Neuronal stem cell (in vitro differentiated cells): ENCODE measurements around the gene RNGTT. TPM values are rescaled to one million over a fixed set of nuclear protein-coding genes. Genes with fewer than 3 reads are reported as not detected.

Source experiments
- DNase-seq: peaks from one replicate; pipeline ENCODE4 v3.0.0-alpha.2; 2013; ENCODE audit warnings: low spot score
- H2AFZ ChIP-seq: one replicate; pipeline ENCODE4 v1.6.1; 2013; ENCODE audit warnings: mild to moderate bottlenecking, low read length, inconsistent platforms
- H2AK5ac ChIP-seq: 2 replicates; pipeline ENCODE4 v1.6.1; 2013; ENCODE audit warnings: low read depth, mild to moderate bottlenecking, inconsistent platforms, low read length, moderate library complexity, mixed read lengths
- H2BK120ac ChIP-seq: 2 replicates; pipeline ENCODE4 v1.6.1; 2013; ENCODE audit warnings: low read depth, mild to moderate bottlenecking, inconsistent platforms, low read length, moderate library complexity, mixed read lengths
- H2BK12ac ChIP-seq: one replicate; pipeline ENCODE4 v1.6.1; 2013; ENCODE audit warnings: low read length, inconsistent platforms
- H2BK15ac ChIP-seq: 2 replicates; pipeline ENCODE4 v1.6.1; 2013; ENCODE audit warnings: mild to moderate bottlenecking, low read length, inconsistent platforms, mixed read lengths
- H2BK5ac ChIP-seq: one replicate; pipeline ENCODE4 v1.6.1; 2013; ENCODE audit warnings: inconsistent platforms, mild to moderate bottlenecking, low read length, moderate library complexity
- H3K14ac ChIP-seq: one replicate; pipeline ENCODE4 v1.6.1; 2013; ENCODE audit warnings: low read length, inconsistent platforms
- H3K18ac ChIP-seq: 2 replicates; pipeline ENCODE4 v1.6.1; 2013; ENCODE audit warnings: low read length, inconsistent platforms
- H3K23ac ChIP-seq: 2 replicates; pipeline ENCODE4 v1.6.1; 2013; ENCODE audit warnings: low read depth, mild to moderate bottlenecking, mixed read lengths, low read length, inconsistent platforms; ENCODE audit not compliant: poor library complexity
- H3K27ac ChIP-seq: replicated peaks from 3 replicates; pipeline ENCODE4 v1.5.1; 2013; ENCODE audit warnings: low read length, inconsistent platforms
- H3K27me3 ChIP-seq, 3 experiments: 2 replicates each; pipeline ENCODE4 v1.6.1; 2013; ENCODE audit warnings: low read length in 3 of 3, mild to moderate bottlenecking in 2 of 3, inconsistent platforms in 1 of 3, low read depth in 1 of 3, mixed read lengths in 1 of 3, moderate library complexity in 1 of 3; ENCODE audit not compliant: control insufficient read depth in 3 of 3, insufficient read depth in 3 of 3
- H3K36me3 ChIP-seq, 2 donors: replicated peaks in 1 of 2; 2 replicates each; pipeline ENCODE4 v1.6.1; 2013; ENCODE audit warnings: low read length in 2 of 2; ENCODE audit not compliant: control insufficient read depth in 2 of 2, insufficient read depth in 2 of 2
- H3K4ac ChIP-seq: 2 replicates; pipeline ENCODE4 v1.6.1; 2013; ENCODE audit warnings: inconsistent platforms, mild to moderate bottlenecking, low read length, moderate library complexity
- H3K4me1 ChIP-seq, 2 donors: 1 replicate in 1 of 2; 2 replicates in 1 of 2; pipeline ENCODE4 v1.6.1; 2013; ENCODE audit warnings: low read length in 2 of 2, low read depth in 1 of 2; ENCODE audit not compliant: control insufficient read depth in 2 of 2, insufficient read depth in 1 of 2
- H3K4me2 ChIP-seq: one replicate; pipeline ENCODE4 v1.6.1; 2013; ENCODE audit warnings: mild to moderate bottlenecking, low read length, inconsistent platforms; ENCODE audit not compliant: insufficient read depth, poor library complexity, severe bottlenecking
- H3K4me3 ChIP-seq, 2 donors: 2 replicates each; pipeline ENCODE4 v1.5.1; 2013; ENCODE audit warnings: low read length in 2 of 2, mild to moderate bottlenecking in 2 of 2, inconsistent platforms in 1 of 2, moderate library complexity in 1 of 2
- H3K79me1 ChIP-seq: one replicate; pipeline ENCODE4 v1.6.1; 2013; ENCODE audit warnings: low read depth, mild to moderate bottlenecking, inconsistent platforms, low read length, moderate library complexity
- H3K9ac ChIP-seq: one replicate; pipeline ENCODE4 v1.6.1; 2013; ENCODE audit warnings: mild to moderate bottlenecking, low read depth, low read length, inconsistent platforms; ENCODE audit not compliant: poor library complexity
- H3K9me3 ChIP-seq, 2 donors: replicated peaks in 1 of 2; 2 replicates each; pipeline versions ENCODE3 to v1.6.1; 2013; ENCODE audit warnings: low read length in 2 of 2, mild to moderate bottlenecking in 2 of 2, inconsistent platforms in 1 of 2, low read depth in 1 of 2, mixed read lengths in 1 of 2, moderate library complexity in 1 of 2; ENCODE audit not compliant: control insufficient read depth in 2 of 2, insufficient read depth in 1 of 2
- H4K8ac ChIP-seq: one replicate; pipeline ENCODE4 v1.6.1; 2013; ENCODE audit warnings: low read depth, mild to moderate bottlenecking, inconsistent platforms, low read length, moderate library complexity
- H4K91ac ChIP-seq: one replicate; pipeline ENCODE4 v1.6.1; 2013; ENCODE audit warnings: low read length, low read depth, mild to moderate bottlenecking, inconsistent platforms; ENCODE audit not compliant: poor library complexity
- WGBS, 2 donors: extraction: QIAGEN DNeasy Blood & Tissue Kit; methylation state at CpG; one replicate each; pipeline ENCODE4 v1.1.7; 2013; ENCODE audit warnings: missing lambda C conversion rate in 2 of 2, mixed read lengths in 1 of 2; ENCODE audit not compliant: insufficient read length in 2 of 2, insufficient replicate concordance in 1 of 2; ENCODE audit errors: extremely low coverage in 2 of 2; 5-methylcytosine and 5-hydroxymethylcytosine counted together
- small RNA-seq: library from polyadenylated mRNA; stranded (forward); fragments of <200 nt; extraction: miRNeasy Mini kit (QIAGEN cat#:217004); gene quantifications from one replicate; pipeline ENCODE3, GENCODE V24; 2013; ENCODE audit not compliant: insufficient read depth

The RNGTT gene

DNA sequence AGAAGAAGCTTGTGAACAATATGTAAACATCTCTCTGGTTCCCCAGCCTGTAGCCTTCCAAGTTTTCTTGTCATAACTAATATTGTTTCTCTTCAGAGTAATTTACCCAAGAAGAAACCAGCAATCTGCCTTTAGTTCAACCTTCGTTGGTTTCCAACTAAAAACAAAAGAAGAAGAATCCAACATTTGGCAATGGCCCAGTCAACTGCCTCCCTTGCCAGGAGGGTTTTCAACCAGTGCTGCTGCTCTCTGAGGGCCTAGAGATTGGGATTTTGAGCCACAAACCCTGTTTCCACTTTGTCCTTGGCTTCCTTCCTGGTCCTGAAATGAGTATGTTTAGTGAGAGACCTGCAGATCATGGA lies 401.5 kb downstream of the RNGTT start:
- H3K14ac ChIP-seq, result no peak overlapping the region
- no peak overlapping the region for H3K9ac ChIP-seq
- no peaks in the 10 kb centered on the region for H3K27me3 ChIP-seq
- DNase-seq, result no peak
- H3K36me3 ChIP-seq, result no peaks in the 10 kb centered on the region
- no peak overlapping the region for H3K4me3 ChIP-seq
- no peak overlapping the region for H3K4me2 ChIP-seq
- WGBS, 2 donors, result no CpG with 5 or more reads among the region's 1 CpG
- peaks cover 0 to 10% of the 10 kb centered on the region in 2 donors for H3K4me1 ChIP-seq
- H2AFZ ChIP-seq, result no peak overlapping the region
- H2BK5ac ChIP-seq, result no peak overlapping the region
- H3K9me3 ChIP-seq, result peaks cover 0 to 2% of the 10 kb centered on the region in 2 donors
- no peak overlapping the region for H3K18ac ChIP-seq
- no peak overlapping the region for H2AK5ac ChIP-seq
- no peak overlapping the region for H3K27ac ChIP-seq
- H3K23ac ChIP-seq, result no peak overlapping the region
- no peak overlapping the region for H2BK15ac ChIP-seq
- H4K8ac ChIP-seq, result no peak overlapping the region
- H2BK12ac ChIP-seq, result no peak overlapping the region
- no peak overlapping the region for H3K4ac ChIP-seq
- no peak overlapping the region for H2BK120ac ChIP-seq
- no peaks in the 10 kb centered on the region for H3K79me1 ChIP-seq
- H4K91ac ChIP-seq, result no peak overlapping the region

DNA sequence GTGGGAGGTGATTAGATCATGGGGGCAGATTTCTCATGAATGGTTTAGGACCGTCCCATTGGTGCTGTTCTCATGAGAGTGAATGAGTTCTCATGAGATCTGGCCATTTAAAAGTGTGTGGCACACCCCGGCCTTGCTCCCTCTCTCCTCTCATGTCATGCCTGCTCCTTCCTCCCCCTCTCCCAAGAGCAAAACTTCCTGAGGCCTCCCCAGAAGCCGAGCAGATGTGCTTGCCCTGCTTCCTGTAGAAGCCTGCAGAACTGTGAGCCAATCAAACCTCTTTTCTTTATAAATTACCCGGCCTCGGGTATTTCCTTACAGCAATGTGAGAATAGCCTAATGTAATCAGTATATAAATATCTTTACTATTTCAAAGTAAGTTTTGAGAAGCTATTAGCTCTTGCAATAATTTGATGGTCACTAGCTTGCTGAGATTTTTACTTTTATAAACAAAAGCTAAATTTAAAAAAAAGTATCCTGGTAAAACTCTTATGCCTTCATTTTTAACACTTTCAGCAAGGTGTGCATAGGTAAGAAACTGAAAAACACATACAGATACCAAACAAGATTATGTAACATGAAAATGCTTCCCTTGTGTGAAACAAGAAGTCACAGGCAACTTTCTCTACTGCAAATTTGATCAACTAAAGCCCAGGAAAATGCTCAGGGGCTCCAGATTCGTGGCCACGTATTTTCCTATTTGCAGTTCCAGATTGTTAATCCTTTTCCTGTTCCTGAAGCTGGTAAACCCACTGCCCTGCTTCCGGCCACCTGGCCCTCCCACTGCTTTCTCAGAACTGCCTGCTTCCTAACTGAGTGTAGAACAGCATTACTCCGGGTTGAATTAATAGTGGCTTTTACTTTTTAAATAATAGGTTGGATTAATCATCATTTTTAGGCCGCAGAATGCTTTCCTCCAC lies 402.1 kb downstream of the RNGTT start:
- no CpG with 5 or more reads among the region's 10 CpGs for WGBS, 2 donors
- DNase-seq, result no peak

More for the DNA sequence above, 402.1 kb downstream of the RNGTT start:
- Histone ChIP-seq H3K4me3 (no peak overlapping the region), H2BK15ac (no peak overlapping the region), H4K91ac (no peak overlapping the region), H2AFZ (no peak overlapping the region), H3K14ac (no peak overlapping the region), H3K4me2 (no peak overlapping the region), H3K27ac (no peak overlapping the region), H3K4me1 (peaks cover 0 to 9% of the 10 kb centered on the region in 2 donors), H3K27me3 (no peaks in the 10 kb centered on the region), H2BK12ac (no peak overlapping the region), H3K18ac (no peak overlapping the region), H2BK120ac (no peak overlapping the region), H2AK5ac (no peak overlapping the region), H2BK5ac (no peak overlapping the region), H3K79me1 (no peaks in the 10 kb centered on the region), H3K23ac (no peak overlapping the region), H3K36me3 (no peaks in the 10 kb centered on the region), H3K9me3 (peaks cover 0 to 2% of the 10 kb centered on the region in 2 donors), H3K9ac (no peak overlapping the region), H3K4ac (no peak overlapping the region), H4K8ac (no peak overlapping the region)

Small RNAs within 50 kb of the gene (small RNA-seq; reads per million reads assigned to genes)
- gene AL079342.1 (not detected), gene RF00045 (not detected)
